CD4-positive, alpha-beta T cell (primary cell): ENCODE data around the gene NIPAL4. TPM values are rescaled to one million over a fixed set of nuclear protein-coding genes. Genes with fewer than 3 reads are reported as not detected.

Experiments
- ATAC-seq: fragments of 200-7000 bp; cut with Tn5 transposase; one replicate; pipeline ENCODE4 v1.10.0; 2022; ENCODE audit warnings: mild to moderate bottlenecking; ENCODE audit not compliant: poor library complexity
- CTCF ChIA-PET: fragments of 350-600 bp; sonication (Branson Sonifier 250); formaldehyde crosslinking; loops from one replicate; lab custom pipeline; 2021; ENCODE audit warnings: antibody characterized with exemption, inconsistent platforms; lab: Charles Lee
- POLR2A ChIA-PET: fragments of 350-600 bp; sonication (Branson Sonifier 250); formaldehyde crosslinking; loops from one replicate; lab custom pipeline; 2021; ENCODE audit warnings: antibody characterized with exemption, inconsistent platforms; lab: Charles Lee
- DNase-seq, 14 experiments: peaks; one replicate each; pipeline ENCODE4 v3.0.0-alpha.2; 2013 to 2020; ENCODE audit warnings: mixed read lengths in 2 of 14
- H3K27ac ChIP-seq, 2 donors: one replicate each; pipeline versions ENCODE4 v1.5.1 to v1.7.0; 2013; ENCODE audit warnings: low read length in 2 of 2, low read depth in 1 of 2, mild to moderate bottlenecking in 1 of 2
- H3K27me3 ChIP-seq, 2 experiments: 1 replicate in 1 of 2; 2 replicates in 1 of 2; pipeline versions ENCODE4 v1.6.1 to v1.7.0; 2013; ENCODE audit warnings: low read length in 2 of 2, control low read depth in 1 of 2, mild to moderate bottlenecking in 1 of 2, moderate library complexity in 1 of 2; ENCODE audit not compliant: insufficient read depth in 2 of 2, control insufficient read depth in 1 of 2
- H3K36me3 ChIP-seq: one replicate; pipeline ENCODE4 v1.6.1; 2013; ENCODE audit warnings: low read length, control low read depth; ENCODE audit not compliant: insufficient read depth
- H3K4me1 ChIP-seq: one replicate; pipeline ENCODE4 v1.6.1; 2013; ENCODE audit warnings: low read length, control low read depth; ENCODE audit not compliant: insufficient read depth
- H3K4me3 ChIP-seq: one replicate; pipeline ENCODE4 v1.5.1; 2013; ENCODE audit warnings: mild to moderate bottlenecking, low read length, moderate library complexity
- H3K9me3 ChIP-seq, 2 experiments: 1 replicate in 1 of 2; 2 replicates in 1 of 2; pipeline versions ENCODE4 v1.6.1 to v1.7.0; 2013; ENCODE audit warnings: low read length in 2 of 2, mild to moderate bottlenecking in 2 of 2, control low read depth in 1 of 2, moderate library complexity in 1 of 2; ENCODE audit not compliant: control insufficient read depth in 1 of 2, insufficient read depth in 1 of 2
- H3K27ac Mint-ChIP-seq: one replicate; pipeline ENCODE4 v1.8.0; 2020; ENCODE audit warnings: mixed read lengths
- H3K27me3 Mint-ChIP-seq: one replicate; pipeline ENCODE4 v1.8.0; 2021; ENCODE audit warnings: mixed read lengths
- H3K36me3 Mint-ChIP-seq: one replicate; pipeline ENCODE4 v1.8.0; 2021; ENCODE audit warnings: low read depth, mixed read lengths
- H3K4me1 Mint-ChIP-seq: one replicate; pipeline ENCODE4 v1.8.0; 2021; ENCODE audit warnings: low read depth, mixed read lengths
- H3K4me3 Mint-ChIP-seq: one replicate; pipeline ENCODE4 v1.8.0; 2020; ENCODE audit warnings: mild to moderate bottlenecking, mixed read lengths
- H3K9me3 Mint-ChIP-seq: one replicate; pipeline ENCODE4 v1.8.0; 2020; ENCODE audit warnings: mixed read lengths
- CTCF ChIP-seq: fragments of 200-600 bp; IDR thresholded peaks from one replicate; pipeline ENCODE4 v1.8.0; 2022; ENCODE audit warnings: antibody characterized with exemption, mild to moderate bottlenecking
- intact Hi-C, 2 experiments: fragments of 100-400 bp; cut with DNase I in 1 of 2; cut with micrococcal nuclease in 1 of 2; formaldehyde crosslinking; loops; one replicate each; pipeline versions ENCODE4 v1.15.1 to v1.9.0; 2023 to 2025; cut with DNase I, micrococcal nuclease
- total RNA-seq, 174 experiments: library from RNA in 2 of 174; stranded (reverse) in 2 of 174; gene quantifications; one replicate each; pipeline ENCODE4 v1.2.3 and lab custom pipeline; 2021 to 2026

The NIPAL4 gene
- total RNA-seq, 2 experiments from 2014 or later, result 0.16 to 0.45 TPM

- TF ChIP-seq CTCF, result no peak
- Mint-ChIP-seq H3K4me3 (no peak overlapping the region), H3K36me3 (no peaks in the 10 kb centered on the region), H3K27me3 (peaks cover 18% of the 10 kb centered on the region), H3K4me1 (peaks cover 8% of the 10 kb centered on the region), H3K27ac (no peak overlapping the region), H3K9me3 (no peaks in the 10 kb centered on the region)
- no peak overlapping the region for H3K4me3 ChIP-seq
- no peak for ATAC-seq
- DNase-seq, result no peak
- intact Hi-C loops, result no loop called here
- H3K27ac ChIP-seq, result no peak overlapping the region
- CTCF ChIA-PET, result no interaction called here
- H3K36me3 ChIP-seq, result no peaks in the 10 kb centered on the region
- H3K4me1 ChIP-seq, result peaks cover 12% of the 10 kb centered on the region
- POLR2A ChIA-PET, result no interaction called here
- H3K27me3 ChIP-seq, result peaks cover 7 to 14% of the 10 kb centered on the region in 2 experiments
- H3K9me3 ChIP-seq, result no peaks in the 10 kb centered on the region
Observed at GRCh38 chr5:157456301-157456700, 3.7 kb upstream of the NIPAL4 start.

GRCh38 chr5:157457391-157457790, 2.6 kb upstream of the NIPAL4 start:
- Mint-ChIP-seq H3K4me1 (peaks cover 8% of the 10 kb centered on the region), H3K27ac (no peak overlapping the region), H3K36me3 (no peaks in the 10 kb centered on the region), H3K27me3 (peaks cover 25% of the 10 kb centered on the region), H3K4me3 (no peak overlapping the region), H3K9me3 (no peaks in the 10 kb centered on the region)
- TF ChIP-seq CTCF, result no peak
- peaks cover 12% of the 10 kb centered on the region for H3K4me1 ChIP-seq
- intact Hi-C loops, result no loop called here
- no peak overlapping the region for H3K4me3 ChIP-seq
- CTCF ChIA-PET, result interaction anchor here (0.7 kb wide), 1 partner anchor 18 kb away, joined by 3 read pairs; no protein-coding TSS in a partner anchor
- H3K9me3 ChIP-seq, result no peaks in the 10 kb centered on the region
- no peak overlapping the region for H3K27ac ChIP-seq
- POLR2A ChIA-PET, result no interaction called here
- no peak for DNase-seq
- H3K36me3 ChIP-seq, result no peaks in the 10 kb centered on the region
- peaks cover 10 to 24% of the 10 kb centered on the region in 2 experiments for H3K27me3 ChIP-seq
- no peak for ATAC-seq

- Mint-ChIP-seq H3K4me1 (peaks cover 9% of the 10 kb centered on the region), H3K27me3 (peaks cover 25% of the 10 kb centered on the region), H3K27ac (no peak overlapping the region), H3K36me3 (no peaks in the 10 kb centered on the region), H3K4me3 (no peak overlapping the region), H3K9me3 (no peaks in the 10 kb centered on the region)
- no peak for DNase-seq
- CTCF ChIA-PET, result no interaction called here
- H3K27me3 ChIP-seq, result peaks cover 13 to 24% of the 10 kb centered on the region in 2 experiments
- no peaks in the 10 kb centered on the region for H3K36me3 ChIP-seq
- POLR2A ChIA-PET, result interaction anchor here (1.1 kb wide), 1 partner anchor 8 kb away, joined by 5 read pairs; no protein-coding TSS in a partner anchor
- H3K4me1 ChIP-seq, result peaks cover 12% of the 10 kb centered on the region
- TF ChIP-seq CTCF, result no peak
- no peak overlapping the region for H3K4me3 ChIP-seq
- intact Hi-C loops, result no loop called here
- H3K27ac ChIP-seq, result no peak overlapping the region
- ATAC-seq, result no peak
- H3K9me3 ChIP-seq, result no peaks in the 10 kb centered on the region
Observed at GRCh38 chr5:157458835-157459234, 1.2 kb upstream of the NIPAL4 start.
